NCI-H2107 treated with DMSO at 0.1 percent for 48 hours (cell line): Measurements from ENCODE around the gene EXOSC5.
A peak's percentile ranks its signal among the peaks of the same experiment; 100 is the strongest.
"Not testable (repeated sequence)": the region's sequence is repeated elsewhere in the genome, so short reads cannot be mapped to it uniquely, and the experiment has no call there.

Experiments used
- DNase-seq: peaks from one replicate; lab custom pipeline; 2025; ENCODE audit not compliant: unreplicated experiment; lab: John Stamatoyannopoulos, UW

The EXOSC5 gene

GRCh38 chr19:41397086-41398049 is at the start of gene EXOSC5, which contains the start of gene BCKDHA:
TSS of gene EXOSC5 (minus strand) at chr19:41397359. CDS start at chr19:41397328, 31 bp downstream.
TSS of gene BCKDHA (plus strand) at chr19:41397818. CDS start at chr19:41397828, 10 bp downstream.
- peak; percentile 99 for DNase-seq

GRCh38 chr19:41445575-41445974 is 48.4 kb upstream of the EXOSC5 start:
- DNase-seq: no peak

GRCh38 chr19:41443813-41444455 is 46.8 kb upstream of the EXOSC5 start:
- no peak for DNase-seq

- DNase-seq: no peak
Observed at GRCh38 chr19:41442473-41443355, 45.6 kb upstream of the EXOSC5 start, which contains the start of gene ERICH4. TSS of gene ERICH4 (plus strand) at chr19:41443156. CDS start at chr19:41443170, 14 bp downstream.

- no peak for DNase-seq
Observed at GRCh38 chr19:41441321-41441945, 44.3 kb upstream of the EXOSC5 start.

GRCh38 chr19:41439441-41440222 is 42.5 kb upstream of the EXOSC5 start, which contains the start of gene DMAC2:
TSS of gene DMAC2 (minus strand) at chr19:41439912. CDS start at chr19:41439899, 13 bp downstream.
- DNase-seq: peak; percentile 91

- no peak for DNase-seq
Observed at GRCh38 chr19:41437944-41438574, 40.9 kb upstream of the EXOSC5 start.

GRCh38 chr19:41436674-41436951 is 39.5 kb upstream of the EXOSC5 start:
- DNase-seq: no peak

- DNase-seq: no peak
Observed at GRCh38 chr19:41435936-41436673, 38.9 kb upstream of the EXOSC5 start.

GRCh38 chr19:41435376-41435775 is 38.2 kb upstream of the EXOSC5 start:
- DNase-seq: not testable (repeated sequence)

- DNase-seq: no peak
Observed at GRCh38 chr19:41434450-41434849, 37.3 kb upstream of the EXOSC5 start.

- no peak for DNase-seq
Observed at GRCh38 chr19:41433171-41433570, 36.0 kb upstream of the EXOSC5 start.

- DNase-seq: no peak
Observed at GRCh38 chr19:41431426-41432386, 34.5 kb upstream of the EXOSC5 start.

- DNase-seq: peak; percentile 15
Observed at GRCh38 chr19:41430922-41431321, 33.8 kb upstream of the EXOSC5 start.

GRCh38 chr19:41428481-41428859 is 31.3 kb upstream of the EXOSC5 start:
- DNase-seq: no peak

GRCh38 chr19:41427647-41428480 is 30.7 kb upstream of the EXOSC5 start:
- peak; percentile 61 for DNase-seq
